Ramos (cell line): Measurements from ENCODE around the gene XPC.

Experiments
- in situ Hi-C: fragments of 300-500 bp; cut with MboI; formaldehyde crosslinking; loops from one replicate; pipeline ENCODE4 v1.14.3; 2022; ENCODE audit warnings: low sequenced_read_pairs; ENCODE audit not compliant: unreplicated experiment

XPC gene

GRCh38 chr3:14175383-14176037, 2.9 kb downstream of the XPC start:
- in situ Hi-C loops, result no loop called here

- in situ Hi-C loops, result no loop called here
Measured at GRCh38 chr3:14174483-14174882, 3.9 kb downstream of the XPC start.

- in situ Hi-C loops, result no loop called here
Measured at GRCh38 chr3:14172496-14172895, 5.9 kb downstream of the XPC start.

GRCh38 chr3:14170531-14171159, 7.8 kb downstream of the XPC start:
- in situ Hi-C loops, result no loop called here

DNA sequence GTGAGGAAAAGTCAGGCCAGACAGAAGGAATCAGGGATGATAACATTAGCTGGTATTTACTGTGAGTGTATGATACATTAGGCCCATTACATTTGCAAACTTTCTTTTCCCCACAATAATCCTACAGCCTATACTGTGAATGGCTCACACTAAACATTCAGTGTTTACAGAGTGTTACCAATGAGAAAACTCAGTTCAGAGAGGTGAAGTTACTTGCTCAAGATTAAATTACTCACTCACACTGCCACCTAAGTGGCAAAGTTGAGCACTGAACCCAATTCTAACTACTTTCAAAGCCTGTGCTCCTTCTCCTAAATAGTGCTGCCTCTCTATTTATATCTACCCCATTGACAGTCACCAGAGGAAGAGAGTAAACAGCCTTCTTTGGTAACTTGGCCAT, 8.5 kb downstream of the XPC start:
- in situ Hi-C loops, result no loop called here

GRCh38 chr3:14169435-14169834, 9.0 kb downstream of the XPC start:
- in situ Hi-C loops, result no loop called here

DNA sequence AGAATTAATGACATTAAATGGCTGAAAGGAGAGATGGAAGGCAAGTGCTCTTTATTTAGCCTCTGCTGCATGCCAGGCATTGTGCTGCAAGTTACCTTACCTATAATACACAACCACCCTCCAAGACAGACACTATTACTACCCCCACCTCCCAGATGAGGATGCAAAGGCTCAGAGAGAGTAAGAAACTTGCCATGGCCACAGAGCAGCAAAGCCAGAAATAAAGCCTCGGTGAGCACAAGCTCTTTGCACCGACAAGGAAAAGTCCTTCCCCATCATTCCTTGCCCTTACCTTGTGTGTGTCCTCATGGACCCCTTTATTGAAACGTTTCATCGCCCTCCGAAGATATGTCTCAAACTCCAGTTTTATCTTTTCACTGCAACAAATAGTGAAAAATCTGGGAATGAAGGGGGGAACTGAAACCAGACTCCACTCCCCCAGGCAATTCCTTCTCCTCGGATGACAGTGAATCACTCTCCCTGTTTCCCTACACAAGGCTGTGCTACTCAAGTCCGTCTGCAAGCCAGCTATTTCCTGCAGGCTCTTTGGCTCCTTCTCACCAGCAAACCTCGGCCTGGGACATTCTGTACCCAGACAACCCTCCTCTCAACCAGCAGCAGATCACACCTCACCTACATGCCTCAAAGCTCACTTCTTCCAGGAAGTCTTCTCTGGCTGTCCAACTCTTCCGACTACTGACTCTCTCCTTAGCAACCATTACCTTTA, 11.4 kb downstream of the XPC start:
- in situ Hi-C loops, result no loop called here

DNA sequence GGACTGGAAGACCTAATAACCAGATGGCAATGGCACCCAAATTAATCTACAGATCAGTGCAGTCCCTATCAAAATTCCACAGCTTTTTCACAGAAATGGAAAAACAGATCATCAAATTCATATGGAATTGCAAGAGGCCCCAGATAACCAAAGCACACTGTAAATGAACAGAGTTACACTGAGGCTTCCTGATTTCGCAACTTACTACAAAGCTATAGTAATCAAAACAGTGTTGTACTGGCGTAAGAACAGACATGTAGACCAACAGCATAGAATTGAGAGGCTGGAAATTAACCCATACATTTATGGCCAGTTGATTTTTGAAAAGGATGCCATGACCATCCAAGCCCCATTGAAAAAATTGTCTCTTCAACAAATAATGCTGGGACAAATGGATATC, 16.2 kb downstream of the XPC start:
- in situ Hi-C loops, result no loop called here

- in situ Hi-C loops, result no loop called here
Measured at GRCh38 chr3:14161282-14161681, 17.1 kb downstream of the XPC start.

- in situ Hi-C loops, result no loop called here
Measured at GRCh38 chr3:14159426-14159825, 19.0 kb downstream of the XPC start.

DNA sequence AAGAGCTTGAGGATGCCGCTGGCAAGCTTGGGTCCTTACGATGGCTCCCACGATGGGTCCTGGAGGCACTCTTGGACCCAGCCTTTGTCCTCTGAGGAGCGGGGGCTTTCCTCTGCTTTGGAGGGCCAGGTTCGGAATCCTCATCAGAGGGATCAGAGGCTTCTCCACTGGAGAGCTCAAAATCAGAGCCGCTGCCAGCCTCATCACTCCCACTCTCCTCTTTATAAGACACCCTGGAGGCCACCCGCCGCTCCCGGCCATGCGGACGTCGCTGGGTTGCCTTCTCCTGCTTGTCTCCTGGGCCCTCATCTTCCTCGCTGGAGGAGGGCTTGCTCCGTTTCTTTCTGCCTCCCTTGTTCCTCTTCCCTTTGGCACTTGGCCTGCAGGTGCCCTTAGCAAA, 20.0 kb downstream of the XPC start:
- in situ Hi-C loops, result no loop called here

DNA sequence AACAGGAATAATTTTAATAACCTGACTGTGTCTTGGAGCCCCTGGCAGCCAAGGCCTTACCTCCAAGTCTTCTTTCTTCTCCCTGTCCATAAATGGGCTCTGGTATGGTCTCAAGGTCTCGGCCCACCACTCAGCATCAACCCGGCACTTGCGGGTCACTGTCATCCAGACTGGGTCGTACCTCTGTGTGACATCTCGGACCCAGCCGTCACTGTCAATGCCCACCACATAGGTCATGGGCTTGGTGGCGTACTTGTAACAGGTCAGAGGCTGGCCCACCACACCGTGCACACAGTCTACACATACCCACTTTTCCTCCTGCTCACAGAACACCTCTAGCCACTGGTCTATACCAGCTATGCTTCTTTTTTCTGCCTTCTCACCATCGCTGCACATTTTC, 20.4 kb downstream of the XPC start:
- in situ Hi-C loops, result no loop called here

- in situ Hi-C loops, result no loop called here
Measured at GRCh38 chr3:14156843-14157561, 21.4 kb downstream of the XPC start.

GRCh38 chr3:14156201-14156600, 22.2 kb downstream of the XPC start:
- in situ Hi-C loops, result no loop called here

DNA sequence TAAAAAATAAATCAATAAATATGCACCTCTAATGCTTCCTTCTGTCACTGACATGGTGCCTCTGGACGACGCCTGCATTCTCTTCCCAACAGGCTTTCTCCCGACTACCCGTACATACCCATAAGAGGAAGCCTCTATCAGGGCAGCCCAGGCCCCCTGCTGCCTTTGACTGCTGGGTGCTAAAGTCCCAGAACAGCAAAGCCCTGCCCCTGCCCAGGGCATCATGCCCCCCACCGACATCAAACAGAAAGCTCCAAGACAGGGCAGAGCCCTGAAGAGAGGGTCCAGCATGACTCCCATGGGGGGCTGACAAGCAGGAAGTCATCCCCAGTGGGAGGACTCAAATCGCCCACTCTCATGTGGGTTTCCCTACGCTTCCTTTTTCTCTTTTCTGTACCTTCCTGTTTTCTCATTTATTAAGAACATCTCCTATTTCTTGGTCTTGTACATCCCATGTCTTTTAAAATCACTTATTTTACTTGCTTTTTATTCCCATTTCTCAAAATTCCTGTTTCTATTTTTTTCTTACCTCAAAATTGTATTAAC, 23.4 kb downstream of the XPC start:
- in situ Hi-C loops, result no loop called here

GRCh38 chr3:14154276-14154675, 24.1 kb downstream of the XPC start:
- in situ Hi-C loops, result no loop called here

DNA sequence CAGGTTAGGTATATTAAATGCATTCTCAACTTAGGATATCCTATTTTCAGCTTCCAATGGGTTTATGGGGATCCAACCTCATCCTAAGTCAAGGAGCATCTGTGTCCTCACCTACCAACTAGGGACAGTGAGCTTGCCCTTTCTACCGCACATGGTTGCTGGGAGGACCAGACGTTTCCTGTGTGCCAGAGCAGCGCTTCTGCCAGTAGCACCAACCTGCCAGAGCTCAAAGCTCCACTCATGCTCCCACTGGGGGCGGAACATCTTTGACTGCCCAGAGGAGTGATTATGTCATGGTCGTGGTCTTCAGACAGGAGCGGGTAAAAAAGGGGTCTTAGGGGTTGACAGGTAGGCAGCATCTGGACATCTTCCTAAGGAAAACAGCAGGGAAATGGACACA, 24.7 kb downstream of the XPC start:
- in situ Hi-C loops, result no loop called here

GRCh38 chr3:14152963-14153355, 25.4 kb downstream of the XPC start:
- in situ Hi-C loops, result no loop called here

DNA sequence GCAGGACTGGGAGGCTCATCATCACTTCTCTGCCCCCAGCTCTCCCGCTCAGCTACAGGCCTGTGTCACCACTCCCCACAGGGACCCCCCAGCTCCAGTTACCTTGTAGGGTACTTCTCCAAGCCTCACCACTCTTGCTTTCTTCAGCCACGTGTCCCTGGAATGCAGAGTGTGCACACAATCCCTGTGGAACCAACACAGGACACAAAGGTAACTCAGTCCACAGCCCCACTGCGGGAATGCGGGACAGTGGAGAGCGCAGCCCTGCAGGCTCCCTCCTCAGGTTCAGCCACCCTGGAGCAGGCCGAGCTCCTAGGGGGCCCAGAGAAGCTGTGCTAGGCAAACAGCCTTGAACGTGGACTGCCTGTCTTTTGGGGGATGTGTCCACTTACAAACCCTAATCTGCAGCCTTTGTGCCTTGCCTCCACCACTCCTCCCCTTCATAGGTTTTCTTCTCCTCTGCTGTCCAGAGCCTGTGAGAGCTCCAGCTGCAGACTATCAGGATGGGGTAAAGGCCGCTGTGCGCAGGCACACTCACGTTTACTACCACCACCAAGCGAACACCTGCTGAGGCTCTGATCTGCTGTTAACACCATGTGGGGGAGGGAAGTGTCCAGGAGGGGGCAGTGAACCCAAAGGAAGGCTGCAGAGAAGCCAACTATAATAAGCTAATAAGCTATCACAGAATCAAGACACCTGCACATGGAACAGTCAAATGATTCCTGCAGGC, 26.0 kb downstream of the XPC start:
- in situ Hi-C loops, result no loop called here

DNA sequence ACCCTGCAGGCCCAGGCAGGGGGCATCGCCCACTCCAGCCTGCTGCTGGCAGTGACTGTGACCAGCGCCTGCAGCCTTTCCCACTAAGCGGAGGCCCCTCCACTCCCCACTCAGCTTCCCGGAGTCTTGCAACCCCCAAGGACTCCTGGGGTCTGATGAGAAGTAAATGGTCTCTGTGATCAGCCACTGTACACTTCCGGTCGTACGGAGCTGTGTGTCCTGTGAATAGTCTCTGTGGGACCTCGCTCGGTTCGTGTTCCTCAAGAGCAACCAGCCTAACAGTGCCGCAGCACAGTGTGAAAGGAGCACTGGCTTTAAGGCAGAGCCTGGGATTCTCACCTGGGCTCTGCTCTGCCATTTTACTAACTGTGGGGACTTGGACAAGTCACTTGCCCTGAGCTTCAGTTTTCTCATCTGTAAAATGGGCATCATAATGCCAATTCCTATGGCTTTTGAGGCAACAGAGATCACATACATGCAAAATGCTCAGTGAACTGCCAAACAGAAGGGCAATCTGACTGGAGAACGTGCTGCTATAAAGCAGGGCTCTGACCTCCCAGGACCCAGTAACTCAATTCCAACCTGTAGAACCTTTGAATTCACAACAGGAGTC, 26.8 kb downstream of the XPC start:
- in situ Hi-C loops, result no loop called here
